Astrocyte (in vitro differentiated cells and primary cell): Measurements from ENCODE around the gene MAPK9. TPM values are rescaled to one million over a fixed set of nuclear protein-coding genes. Genes with fewer than 3 reads are reported as not detected.

Experiments
- DNase-seq: peaks from one replicate; pipeline ENCODE4 v3.0.0-alpha.2; 2010; ENCODE audit warnings: low read depth
- FAIRE-seq: peaks from 2 replicates; lab custom pipeline; 2011; peaks lifted over from hg19 to GRCh38; lab: Jason Lieb, UNC
- H2AFZ ChIP-seq: 2 replicates; pipeline ENCODE4 v1.6.0; 2012; ENCODE audit warnings: low read depth, low read length, inconsistent platforms
- H3K27ac ChIP-seq: 2 replicates; pipeline ENCODE4 v1.5.1; 2011; ENCODE audit warnings: low read depth, low read length, inconsistent platforms
- H3K27me3 ChIP-seq: 2 replicates; pipeline ENCODE4 v1.6.0; 2011; ENCODE audit warnings: low read length, inconsistent platforms; ENCODE audit not compliant: insufficient read depth
- H3K36me3 ChIP-seq: 2 replicates; pipeline ENCODE4 v1.5.1; 2011; ENCODE audit warnings: low read length, inconsistent platforms; ENCODE audit not compliant: insufficient read depth
- H3K4me1 ChIP-seq: 2 replicates; pipeline ENCODE4 v1.5.1; 2011; ENCODE audit warnings: low read length, inconsistent platforms; ENCODE audit not compliant: insufficient read depth
- H3K4me2 ChIP-seq: 2 replicates; pipeline ENCODE4 v1.6.0; 2012; ENCODE audit warnings: low read length, inconsistent platforms
- H3K4me3 ChIP-seq: 2 replicates; pipeline ENCODE4 v1.5.1; 2011; ENCODE audit warnings: low read depth, mild to moderate bottlenecking, low read length, inconsistent platforms; ENCODE audit not compliant: insufficient read depth
- H3K79me2 ChIP-seq: 2 replicates; pipeline ENCODE4 v1.6.0; 2012; ENCODE audit warnings: mild to moderate bottlenecking, low read length, inconsistent platforms; ENCODE audit not compliant: insufficient read depth
- H3K9ac ChIP-seq: 2 replicates; pipeline ENCODE4 v1.6.0; 2012; ENCODE audit warnings: mild to moderate bottlenecking, low read length, inconsistent platforms
- H3K9me3 ChIP-seq: 2 replicates; pipeline ENCODE4 v1.5.1; 2012; ENCODE audit warnings: low read depth, mild to moderate bottlenecking, low read length, inconsistent platforms; ENCODE audit not compliant: insufficient read depth
- H4K20me1 ChIP-seq: 2 replicates; pipeline ENCODE4 v1.6.0; 2012; ENCODE audit warnings: low read length, inconsistent platforms; ENCODE audit not compliant: insufficient read depth
- H3K27ac Mint-ChIP-seq: one replicate; pipeline ENCODE4 v1.8.0; 2021; ENCODE audit warnings: mild to moderate bottlenecking, mixed read lengths; ENCODE audit not compliant: unreplicated experiment
- H3K27me3 Mint-ChIP-seq: one replicate; pipeline ENCODE4 v1.8.0; 2021; ENCODE audit warnings: low read depth, mixed read lengths; ENCODE audit not compliant: unreplicated experiment
- H3K36me3 Mint-ChIP-seq: one replicate; pipeline ENCODE4 v1.8.0; 2021; ENCODE audit warnings: low read depth, mixed read lengths; ENCODE audit not compliant: unreplicated experiment
- H3K4me1 Mint-ChIP-seq: one replicate; pipeline ENCODE4 v1.8.0; 2021; ENCODE audit warnings: low read depth, mixed read lengths; ENCODE audit not compliant: unreplicated experiment
- H3K4me3 Mint-ChIP-seq: one replicate; pipeline ENCODE4 v1.8.0; 2021; ENCODE audit warnings: mild to moderate bottlenecking, moderate library complexity, mixed read lengths; ENCODE audit not compliant: unreplicated experiment
- H3K9me3 Mint-ChIP-seq: one replicate; pipeline ENCODE4 v1.8.0; 2021; ENCODE audit warnings: mild to moderate bottlenecking, mixed read lengths; ENCODE audit not compliant: unreplicated experiment
- EZH2 ChIP-seq: IDR thresholded peaks from 2 replicates; pipeline ENCODE4 v1.6.1; 2012; ENCODE audit warnings: mild to moderate bottlenecking, low read length, inconsistent platforms; ENCODE audit not compliant: insufficient read depth
- total RNA-seq: library from RNA; stranded (reverse); gene quantifications from 2 replicates; pipeline ENCODE4 v1.2.1, GENCODE V29; 2021
- TF ChIP-seq, protein P1 (sequence below): IDR thresholded peaks from 2 replicates; pipeline ENCODE4 v1.5.1; 2011; ENCODE audit warnings: low read depth, mild to moderate bottlenecking, inconsistent platforms, low read length, moderate library complexity; ENCODE audit not compliant: insufficient read depth

MAPK9 gene
- total RNA-seq, 1 donor from 2014 or later: 34.0 TPM

GRCh38 chr5:180297587-180298282, 5.9 kb upstream of the MAPK9 start:
- Histone ChIP-seq H3K27me3 (no peaks in the 10 kb centered on the region), H3K9me3 (no peaks in the 10 kb centered on the region), H3K9ac (no peak overlapping the region), H3K27ac (no peak overlapping the region), H4K20me1 (peaks cover 7% of the 10 kb centered on the region), H3K79me2 (no peaks in the 10 kb centered on the region), H3K4me3 (no peak overlapping the region), H3K36me3 (peaks cover 12% of the 10 kb centered on the region), H2AFZ (no peak overlapping the region), H3K4me1 (peaks cover 4% of the 10 kb centered on the region), H3K4me2 (no peak overlapping the region)
- Mint-ChIP-seq H3K9me3 (no peaks in the 10 kb centered on the region), H3K27me3 (peaks cover 3% of the 10 kb centered on the region), H3K36me3 (peaks cover 12% of the 10 kb centered on the region), H3K4me1 (peaks cover 5% of the 10 kb centered on the region), H3K4me3 (no peak overlapping the region), H3K27ac (no peak overlapping the region)
- TF ChIP-seq EZH2: no peak
- TF ChIP-seq, protein P1, sequence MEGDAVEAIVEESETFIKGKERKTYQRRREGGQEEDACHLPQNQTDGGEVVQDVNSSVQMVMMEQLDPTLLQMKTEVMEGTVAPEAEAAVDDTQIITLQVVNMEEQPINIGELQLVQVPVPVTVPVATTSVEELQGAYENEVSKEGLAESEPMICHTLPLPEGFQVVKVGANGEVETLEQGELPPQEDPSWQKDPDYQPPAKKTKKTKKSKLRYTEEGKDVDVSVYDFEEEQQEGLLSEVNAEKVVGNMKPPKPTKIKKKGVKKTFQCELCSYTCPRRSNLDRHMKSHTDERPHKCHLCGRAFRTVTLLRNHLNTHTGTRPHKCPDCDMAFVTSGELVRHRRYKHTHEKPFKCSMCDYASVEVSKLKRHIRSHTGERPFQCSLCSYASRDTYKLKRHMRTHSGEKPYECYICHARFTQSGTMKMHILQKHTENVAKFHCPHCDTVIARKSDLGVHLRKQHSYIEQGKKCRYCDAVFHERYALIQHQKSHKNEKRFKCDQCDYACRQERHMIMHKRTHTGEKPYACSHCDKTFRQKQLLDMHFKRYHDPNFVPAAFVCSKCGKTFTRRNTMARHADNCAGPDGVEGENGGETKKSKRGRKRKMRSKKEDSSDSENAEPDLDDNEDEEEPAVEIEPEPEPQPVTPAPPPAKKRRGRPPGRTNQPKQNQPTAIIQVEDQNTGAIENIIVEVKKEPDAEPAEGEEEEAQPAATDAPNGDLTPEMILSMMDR: no peak
- FAIRE-seq (no peak), DNase-seq (no peak)

- peaks cover 1% of the 10 kb centered on the region for H3K27me3 Mint-ChIP-seq
- FAIRE-seq (no peak), DNase-seq (peak; percentile 31)
- Histone ChIP-seq H3K27ac (no peak overlapping the region), H3K4me2 (no peak overlapping the region), H3K9ac (no peak overlapping the region), H3K9me3 (no peaks in the 10 kb centered on the region), H3K4me3 (no peak overlapping the region), H3K79me2 (no peaks in the 10 kb centered on the region), H3K4me1 (peaks cover 4% of the 10 kb centered on the region), H3K27me3 (no peaks in the 10 kb centered on the region), H3K36me3 (peaks cover 6% of the 10 kb centered on the region), H2AFZ (no peak overlapping the region), H4K20me1 (peaks cover 7% of the 10 kb centered on the region)
- no peak overlapping the region for H3K27ac Mint-ChIP-seq
- TF ChIP-seq, protein P1: no peak
- TF ChIP-seq EZH2: no peak
- H3K36me3 Mint-ChIP-seq: peaks cover 11% of the 10 kb centered on the region
- H3K9me3 Mint-ChIP-seq: no peaks in the 10 kb centered on the region
- no peak overlapping the region for H3K4me3 Mint-ChIP-seq
- peaks cover 5% of the 10 kb centered on the region for H3K4me1 Mint-ChIP-seq
These were observed 4.9 kb upstream of the MAPK9 start for GRCh38 chr5:180296771-180297170.

DNA sequence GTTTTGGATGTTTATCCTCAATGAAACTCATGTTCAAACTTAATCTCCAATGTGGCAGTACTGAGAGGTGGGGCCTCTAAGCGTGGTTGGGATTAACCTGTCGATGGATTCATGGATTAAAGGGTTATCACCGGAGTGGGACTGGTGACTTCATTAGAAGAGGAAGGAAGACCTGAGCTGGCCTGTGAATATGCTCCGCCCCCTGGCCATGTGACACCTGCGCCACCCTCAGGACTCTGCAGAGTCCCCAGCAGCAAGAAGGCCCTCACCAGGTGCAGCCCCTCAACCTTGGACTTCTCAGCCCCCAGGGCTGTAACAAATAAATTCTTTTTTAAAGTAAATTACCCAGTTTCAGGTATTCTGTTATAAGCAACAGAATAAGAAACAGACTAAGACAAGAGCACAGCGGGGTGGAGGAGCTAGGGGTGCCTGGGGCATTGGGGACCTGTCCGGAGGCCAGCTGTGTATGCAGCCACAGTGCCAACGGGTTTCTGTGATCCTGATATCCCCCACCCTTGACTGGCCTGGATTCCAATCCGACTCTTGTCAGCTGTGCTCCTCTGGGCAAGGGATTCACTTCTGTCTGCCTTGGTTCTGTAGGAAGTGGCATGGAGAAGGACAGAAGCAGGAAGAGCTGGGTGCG, 3.2 kb upstream of the MAPK9 start:
- H3K4me2 ChIP-seq: no peak overlapping the region
- H3K4me1 Mint-ChIP-seq: peaks cover 8% of the 10 kb centered on the region
- H2AFZ ChIP-seq: no peak overlapping the region
- H3K27me3 ChIP-seq: no peaks in the 10 kb centered on the region
- DNase-seq (no peak), FAIRE-seq (no peak)
- peaks cover 10% of the 10 kb centered on the region for H3K79me2 ChIP-seq
- H3K4me3 ChIP-seq: no peak overlapping the region
- H4K20me1 ChIP-seq: peaks cover 13% of the 10 kb centered on the region
- H3K27ac Mint-ChIP-seq: no peak overlapping the region
- H3K36me3 ChIP-seq: no peaks in the 10 kb centered on the region
- H3K4me1 ChIP-seq: peaks cover 7% of the 10 kb centered on the region
- H3K9ac ChIP-seq: no peak overlapping the region
- TF ChIP-seq, protein P1: no peak
- TF ChIP-seq EZH2: no peak
- H3K9me3 ChIP-seq: no peaks in the 10 kb centered on the region
- no peaks in the 10 kb centered on the region for H3K27me3 Mint-ChIP-seq
- no peak overlapping the region for H3K4me3 Mint-ChIP-seq
- peaks cover 5% of the 10 kb centered on the region for H3K36me3 Mint-ChIP-seq
- no peaks in the 10 kb centered on the region for H3K9me3 Mint-ChIP-seq
- H3K27ac ChIP-seq: no peak overlapping the region
